KOPT-K1 (cell line): ENCODE results near the gene RNASEH2A.

Source experiments
- H3K27ac ChIP-seq: fragments of 200-600 bp; sonication (generic); 2 replicates; pipeline ENCODE4 v1.5.1; 2016; ENCODE audit warnings: antibody characterized with exemption, mild to moderate bottlenecking, low read depth, low read length; ENCODE audit not compliant: poor library complexity, severe bottlenecking
- H3K36me3 ChIP-seq: fragments of 200-600 bp; sonication (generic); 2 replicates; pipeline ENCODE4 v1.5.1; 2017; ENCODE audit warnings: antibody characterized with exemption, mild to moderate bottlenecking, low read length, moderate library complexity; ENCODE audit not compliant: insufficient read depth
- H3K9me3 ChIP-seq: fragments of 200-600 bp; sonication (generic); 2 replicates; pipeline ENCODE4 v1.5.1; 2017; ENCODE audit warnings: antibody characterized with exemption, low read length, mild to moderate bottlenecking; ENCODE audit not compliant: insufficient read depth, poor library complexity, severe bottlenecking

RNASEH2A gene

GRCh38 chr19:12788042-12788681, 18.2 kb upstream of the RNASEH2A start:
- Histone ChIP-seq H3K27ac (peak overlapping the region; percentile 94), H3K9me3 (no peaks in the 10 kb centered on the region), H3K36me3 (no peaks in the 10 kb centered on the region)

DNA sequence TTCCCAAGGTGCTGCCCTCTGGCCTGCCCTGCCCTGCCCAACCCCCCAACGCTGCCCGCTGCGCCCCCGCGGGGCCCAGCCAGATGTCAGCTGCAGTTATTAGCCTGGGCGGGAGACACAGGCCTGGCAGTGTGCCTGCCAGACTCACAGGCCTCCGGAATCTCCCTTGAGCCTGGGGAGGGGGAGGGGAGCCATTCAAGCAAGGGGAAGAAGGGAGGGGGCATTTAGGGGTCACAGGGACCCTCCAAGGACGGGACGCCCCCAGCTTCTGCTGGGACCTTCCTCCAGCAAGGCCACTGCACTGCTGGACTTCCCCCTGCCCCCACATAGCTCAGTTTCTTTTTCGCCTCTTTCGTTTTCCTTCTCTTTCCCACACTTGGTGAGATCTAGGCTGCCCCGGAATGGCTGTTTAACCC, 17.7 kb upstream of the RNASEH2A start:
- Histone ChIP-seq H3K36me3 (no peaks in the 10 kb centered on the region), H3K27ac (peak overlapping the region; percentile 94), H3K9me3 (no peaks in the 10 kb centered on the region)

- Histone ChIP-seq H3K9me3 (no peaks in the 10 kb centered on the region), H3K36me3 (no peaks in the 10 kb centered on the region), H3K27ac (peak overlapping the region; percentile 94)
Measured at GRCh38 chr19:12789098-12789903, 17.1 kb upstream of the RNASEH2A start.

- H3K27ac ChIP-seq: peak overlapping the region; percentile 94
Measured at GRCh38 chr19:12789904-12790619, 16.3 kb upstream of the RNASEH2A start.

DNA sequence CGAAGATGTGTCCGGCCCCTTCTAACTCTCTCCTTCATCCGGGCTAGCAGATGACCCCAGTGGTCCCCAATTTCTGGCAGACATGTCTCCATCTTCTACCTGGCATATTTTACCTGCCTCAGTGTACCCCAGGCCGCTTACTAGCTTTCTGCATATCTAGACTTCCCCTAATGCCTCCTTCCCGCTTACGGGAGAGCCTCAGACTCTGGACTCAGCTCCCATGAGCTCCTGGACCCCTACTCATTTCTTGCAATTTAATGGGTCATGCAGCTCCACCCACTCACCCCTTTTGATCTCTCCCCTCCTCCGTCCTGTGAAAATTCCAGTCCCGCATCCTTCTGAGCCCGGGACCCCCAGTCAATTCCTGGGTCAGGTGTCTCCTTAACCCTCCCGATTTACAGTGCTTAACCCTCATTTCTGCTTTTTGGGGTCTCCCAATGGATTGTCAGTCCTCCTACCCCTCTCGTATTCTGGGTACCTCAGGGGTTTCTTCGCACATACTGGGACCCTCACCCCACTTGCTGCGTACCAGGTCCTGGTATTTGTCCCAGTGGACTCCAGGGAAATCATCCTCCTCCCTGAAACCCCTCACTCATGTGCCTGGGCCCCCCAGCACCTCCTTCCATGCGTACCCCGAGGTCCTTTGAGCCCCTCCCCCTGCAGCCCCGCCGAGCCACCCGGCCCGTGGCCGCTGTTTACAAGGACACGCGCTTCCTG, 15.6 kb upstream of the RNASEH2A start:
- Histone ChIP-seq H3K9me3 (no peaks in the 10 kb centered on the region), H3K27ac (peak overlapping the region; percentile 94), H3K36me3 (no peaks in the 10 kb centered on the region)

More at GRCh38 chr19:12789904-12790619, 16.3 kb upstream of the RNASEH2A start:
- no peaks in the 10 kb centered on the region for H3K9me3 ChIP-seq
- H3K36me3 ChIP-seq: no peaks in the 10 kb centered on the region

- Histone ChIP-seq H3K27ac (peak within 1 kb of the TSS; percentile 94), H3K9me3 (no peaks in the 10 kb centered on the region), H3K36me3 (no peaks in the 10 kb centered on the region)
Measured at GRCh38 chr19:12791345-12792050, 14.9 kb upstream of the RNASEH2A start, which contains the start of gene JUNB. Gene JUNB (plus strand): TSS chr19:12791486. CDS start chr19:12791772, 286 bp downstream.

GRCh38 chr19:12792051-12792852, 14.1 kb upstream of the RNASEH2A start:
- H3K36me3 ChIP-seq: peaks cover 4% of the 10 kb centered on the region; the same call in 1 of the 2 replicates
- H3K27ac ChIP-seq: peak overlapping the region; percentile 94
- no peaks in the 10 kb centered on the region for H3K9me3 ChIP-seq

DNA sequence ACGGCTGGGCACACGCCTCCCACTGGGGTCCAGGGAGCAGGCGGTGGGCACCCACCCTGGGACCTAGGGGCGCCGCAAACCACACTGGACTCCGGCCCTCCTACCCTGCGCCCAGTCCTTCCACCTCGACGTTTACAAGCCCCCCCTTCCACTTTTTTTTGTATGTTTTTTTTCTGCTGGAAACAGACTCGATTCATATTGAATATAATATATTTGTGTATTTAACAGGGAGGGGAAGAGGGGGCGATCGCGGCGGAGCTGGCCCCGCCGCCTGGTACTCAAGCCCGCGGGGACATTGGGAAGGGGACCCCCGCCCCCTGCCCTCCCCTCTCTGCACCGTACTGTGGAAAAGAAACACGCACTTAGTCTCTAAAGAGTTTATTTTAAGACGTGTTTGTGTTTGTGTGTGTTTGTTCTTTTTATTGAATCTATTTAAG, 13.5 kb upstream of the RNASEH2A start:
- Histone ChIP-seq H3K9me3 (no peaks in the 10 kb centered on the region), H3K36me3 (peaks cover 4% of the 10 kb centered on the region; the same call in 1 of the 2 replicates)

DNA sequence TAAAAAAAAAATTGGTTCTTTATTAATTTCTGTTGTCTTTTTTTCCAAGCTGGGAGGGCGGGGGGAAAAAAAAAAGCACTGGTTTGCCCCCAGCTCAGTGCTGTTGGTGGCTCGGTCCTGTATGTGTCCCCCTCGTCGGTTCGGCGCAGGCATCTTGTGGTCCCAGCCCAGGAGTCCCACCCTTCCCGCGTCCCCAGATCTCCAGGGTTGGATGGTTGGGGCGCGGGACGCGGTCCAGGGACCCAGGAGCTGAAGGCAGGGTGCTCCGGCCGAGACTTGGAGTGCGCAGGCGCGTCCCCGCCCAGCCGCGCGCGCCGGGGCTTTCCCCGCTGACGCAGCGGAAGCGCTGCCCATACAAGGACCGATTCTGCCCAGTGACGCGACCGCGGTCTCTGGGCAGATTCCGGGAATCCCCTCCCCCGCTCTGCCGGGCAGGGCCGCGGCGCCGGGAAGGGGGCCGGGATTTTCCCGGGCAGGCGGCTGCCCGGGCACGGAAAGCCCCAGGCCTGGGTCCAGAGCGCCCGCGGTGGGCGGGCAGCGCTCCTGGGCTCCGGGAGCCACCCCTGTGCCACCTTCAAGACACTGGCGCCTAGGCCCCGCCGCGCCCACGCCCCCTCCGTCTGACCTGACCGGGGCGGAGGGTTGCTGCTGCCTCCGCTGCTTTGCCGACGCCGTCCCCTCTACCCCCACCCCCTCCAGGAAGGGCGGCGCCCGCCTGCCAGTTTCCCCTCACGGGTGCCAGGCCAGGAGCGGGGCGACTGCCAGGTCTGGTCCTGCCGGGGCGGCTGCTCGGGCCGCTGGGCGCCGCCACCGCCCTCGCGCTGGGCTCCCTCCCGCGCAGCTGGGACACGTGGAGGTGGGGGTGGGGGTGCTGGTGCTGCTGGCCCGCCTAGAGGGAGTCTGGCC, 12.8 kb upstream of the RNASEH2A start:
- Histone ChIP-seq H3K27ac (peak overlapping the region; percentile 94), H3K36me3 (peaks cover 4% of the 10 kb centered on the region; the same call in 1 of the 2 replicates), H3K9me3 (no peaks in the 10 kb centered on the region)

More for the DNA sequence above, 13.5 kb upstream of the RNASEH2A start:
- H3K27ac ChIP-seq: peak overlapping the region; percentile 94

GRCh38 chr19:12794196-12794941, 12.0 kb upstream of the RNASEH2A start:
- Histone ChIP-seq H3K27ac (peak overlapping the region; percentile 94), H3K36me3 (peaks cover 7% of the 10 kb centered on the region)

GRCh38 chr19:12794971-12795381, 11.4 kb upstream of the RNASEH2A start:
- no peak overlapping the region for H3K27ac ChIP-seq
- H3K9me3 ChIP-seq: no peaks in the 10 kb centered on the region
- H3K36me3 ChIP-seq: peaks cover 13% of the 10 kb centered on the region

More at GRCh38 chr19:12794196-12794941, 12.0 kb upstream of the RNASEH2A start:
- H3K9me3 ChIP-seq: no peaks in the 10 kb centered on the region
